Measurements from ENCODE around the gene PTPRS.

Gene PTPRS

DNA sequence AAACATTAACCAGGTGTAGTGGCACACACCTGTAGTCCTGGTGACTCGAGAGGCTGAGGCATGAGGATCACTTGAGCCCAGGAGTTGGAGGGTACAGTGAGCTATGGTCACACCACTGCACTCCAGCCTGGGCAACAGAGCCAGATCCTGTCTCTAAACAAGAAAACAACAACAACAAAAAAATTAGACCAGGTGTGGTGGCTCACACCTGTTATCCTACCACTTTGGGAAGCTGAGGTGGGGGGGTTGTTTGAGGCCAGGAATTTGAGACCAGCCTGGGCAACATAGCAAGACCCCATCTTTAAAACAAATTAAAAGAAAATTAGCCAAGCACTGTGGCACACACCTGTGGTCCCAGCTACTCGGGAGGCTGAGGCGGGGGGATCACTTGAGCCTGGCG, 20.8 kb upstream of the PTPRS start:
- no peak for DNase-seq (ENCODE audit: low spot score)
- no peaks in the 10 kb centered on the region for H3K27me3 Mint-ChIP-seq (ENCODE audit: low read depth)
- H3K27ac Mint-ChIP-seq: no peak overlapping the region
- H3K36me3 Mint-ChIP-seq (ENCODE audit: low read depth): no peaks in the 10 kb centered on the region
- no peak overlapping the region for H3K4me3 Mint-ChIP-seq
- H3K4me1 Mint-ChIP-seq (ENCODE audit: low read depth): no peaks in the 10 kb centered on the region
- no peaks in the 10 kb centered on the region for H3K9me3 Mint-ChIP-seq

DNA sequence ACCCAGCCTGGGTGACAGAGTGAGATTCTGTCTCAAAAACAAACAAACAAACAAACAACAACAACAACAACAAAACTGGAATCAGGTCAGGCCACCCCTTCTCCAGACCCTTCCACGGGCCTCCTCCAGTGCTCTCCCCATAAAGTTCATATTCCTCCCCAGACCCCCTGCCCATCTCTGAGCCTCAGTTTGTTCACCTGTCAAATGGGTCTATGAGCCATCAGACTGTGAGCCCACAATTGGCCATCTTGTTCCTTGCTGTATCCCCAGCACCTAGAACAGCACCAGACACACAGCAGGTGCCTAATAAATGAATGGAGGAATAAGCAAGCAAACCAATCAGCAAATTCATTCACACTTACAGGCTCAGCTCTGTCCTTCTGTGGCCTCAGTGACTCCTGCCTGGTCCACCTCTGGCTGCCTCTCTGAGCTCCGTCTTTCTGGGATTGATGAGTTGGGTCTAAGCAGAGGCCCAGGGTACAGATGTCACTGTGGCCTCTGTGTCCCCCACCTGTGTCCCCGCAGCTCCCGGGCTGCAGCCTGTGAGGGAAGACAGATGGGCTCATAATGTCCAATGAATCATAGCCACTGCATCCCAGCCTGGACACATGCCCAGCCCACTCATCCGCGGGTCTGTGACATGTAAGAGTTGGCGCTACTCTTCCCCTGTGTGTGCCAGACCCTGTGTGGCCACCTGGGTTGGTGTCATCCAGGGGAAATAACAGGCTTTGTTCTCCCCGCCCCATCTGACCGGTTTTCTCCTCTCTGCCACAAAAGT, 19.6 kb upstream of the PTPRS start:
- Mint-ChIP-seq H3K4me1 (ENCODE audit: low read depth) (no peaks in the 10 kb centered on the region), H3K36me3 (ENCODE audit: low read depth) (no peaks in the 10 kb centered on the region), H3K27ac (no peak overlapping the region), H3K9me3 (no peaks in the 10 kb centered on the region), H3K4me3 (no peak overlapping the region), H3K27me3 (ENCODE audit: low read depth) (no peaks in the 10 kb centered on the region)
- DNase-seq (ENCODE audit: low spot score): no peak

DNA sequence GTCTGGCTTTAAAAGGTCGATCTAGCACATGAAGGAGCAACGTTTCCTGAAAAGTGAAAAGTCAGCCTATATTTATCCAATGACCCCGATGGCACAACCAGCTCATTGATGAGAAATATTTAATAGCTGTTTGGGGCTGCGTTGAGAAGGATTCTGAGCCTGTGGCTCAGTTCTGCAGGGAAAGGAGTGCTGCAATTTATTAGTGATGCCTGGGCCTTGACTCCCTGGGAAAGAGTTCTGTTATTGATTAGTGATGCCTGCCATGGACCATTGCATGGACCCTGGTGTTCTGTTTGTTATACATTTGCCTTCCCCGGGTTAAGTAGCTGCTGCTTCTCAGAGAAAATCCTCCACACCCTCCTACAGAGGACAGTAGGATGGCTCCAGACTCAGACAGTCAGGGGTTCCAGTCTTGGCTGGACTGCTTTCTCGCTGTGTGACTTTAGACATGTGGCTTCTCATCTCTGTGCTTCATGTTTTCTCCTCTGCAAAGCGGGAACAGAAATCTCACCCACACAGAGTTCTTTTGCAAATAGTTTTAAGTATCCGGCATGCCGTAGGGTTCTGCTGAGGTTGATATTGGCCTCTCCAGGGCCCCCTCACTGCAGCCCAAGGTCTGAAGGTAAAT, 17.7 kb upstream of the PTPRS start:
- H3K4me3 Mint-ChIP-seq: no peak overlapping the region
- no peaks in the 10 kb centered on the region for H3K9me3 Mint-ChIP-seq
- no peak for DNase-seq (ENCODE audit: low spot score)

DNA sequence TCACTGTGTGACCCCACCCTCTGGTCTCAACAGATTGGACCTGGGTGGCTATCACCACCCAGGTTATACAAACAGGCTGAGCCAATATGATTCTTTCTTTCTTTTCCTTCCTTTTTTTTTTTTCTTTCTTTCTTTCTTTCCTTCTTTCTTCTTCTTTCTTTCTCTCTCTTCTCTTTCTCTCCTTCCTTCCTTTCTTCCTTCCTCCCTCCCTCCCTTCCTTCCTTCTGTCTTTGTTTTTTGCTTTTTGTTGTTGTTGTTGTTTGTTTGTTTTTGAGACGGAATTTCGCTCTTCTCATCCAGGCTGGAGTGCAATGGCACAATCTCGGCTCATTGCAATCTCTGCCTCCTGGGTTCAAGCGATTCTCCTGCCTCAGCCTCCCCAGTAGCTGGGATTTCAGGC, 17.0 kb upstream of the PTPRS start:
- Mint-ChIP-seq H3K9me3 (no peaks in the 10 kb centered on the region), H3K4me3 (no peak overlapping the region), H3K27ac (no peak overlapping the region), H3K27me3 (ENCODE audit: low read depth) (no peaks in the 10 kb centered on the region), H3K4me1 (ENCODE audit: low read depth) (no peaks in the 10 kb centered on the region), H3K36me3 (ENCODE audit: low read depth) (no peaks in the 10 kb centered on the region)
- no peak for DNase-seq (ENCODE audit: low spot score)

More for the DNA sequence above, 17.7 kb upstream of the PTPRS start:
- Mint-ChIP-seq H3K4me1 (ENCODE audit: low read depth) (no peaks in the 10 kb centered on the region), H3K36me3 (ENCODE audit: low read depth) (no peaks in the 10 kb centered on the region), H3K27me3 (ENCODE audit: low read depth) (no peaks in the 10 kb centered on the region), H3K27ac (no peak overlapping the region)

DNA sequence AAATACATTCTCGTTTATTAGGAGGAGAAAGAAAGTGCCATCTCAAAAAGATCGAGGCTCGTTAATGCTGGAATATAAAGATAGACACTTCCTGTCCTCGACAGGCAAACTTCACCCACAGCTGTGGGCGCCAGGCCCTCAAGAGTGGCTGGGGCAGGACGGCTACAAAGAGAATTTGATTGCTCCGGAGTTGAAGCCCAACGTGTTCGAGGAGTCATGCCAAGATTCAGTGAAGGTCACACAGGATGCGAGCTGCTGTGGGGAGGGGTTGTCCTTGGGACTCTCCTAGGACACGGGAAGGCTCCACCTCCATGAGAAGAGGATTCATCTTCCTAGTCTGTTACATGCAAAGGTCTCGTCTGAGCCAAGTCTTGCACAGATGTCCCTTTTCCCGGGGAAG, 16.3 kb upstream of the PTPRS start:
- DNase-seq (ENCODE audit: low spot score): no peak
- H3K27ac Mint-ChIP-seq: no peak overlapping the region
- no peaks in the 10 kb centered on the region for H3K4me1 Mint-ChIP-seq (ENCODE audit: low read depth)
- no peaks in the 10 kb centered on the region for H3K36me3 Mint-ChIP-seq (ENCODE audit: low read depth)
- H3K9me3 Mint-ChIP-seq: no peaks in the 10 kb centered on the region
- no peak overlapping the region for H3K4me3 Mint-ChIP-seq
- no peaks in the 10 kb centered on the region for H3K27me3 Mint-ChIP-seq (ENCODE audit: low read depth)

DNA sequence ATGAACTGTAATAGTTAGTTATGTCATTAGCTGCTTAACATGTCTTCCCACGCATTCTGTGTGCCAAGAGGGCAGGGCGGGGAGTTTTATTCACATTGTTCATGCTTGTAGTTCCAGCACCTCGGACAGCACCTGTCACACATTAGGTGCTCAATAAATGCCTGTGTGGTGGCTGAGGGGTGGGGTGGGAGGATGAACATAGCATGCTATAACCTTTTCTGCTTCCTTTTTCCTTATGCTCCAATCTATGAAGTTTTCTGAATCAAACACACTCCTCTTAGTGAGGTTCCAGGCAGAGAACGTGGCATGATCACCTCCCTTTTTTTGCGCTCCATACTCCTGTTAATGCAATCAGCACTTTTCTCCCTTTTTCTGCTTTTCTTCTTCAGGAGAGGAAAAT, 15.8 kb upstream of the PTPRS start:
- no peaks in the 10 kb centered on the region for H3K27me3 Mint-ChIP-seq (ENCODE audit: low read depth)
- H3K27ac Mint-ChIP-seq: no peak overlapping the region

DNA sequence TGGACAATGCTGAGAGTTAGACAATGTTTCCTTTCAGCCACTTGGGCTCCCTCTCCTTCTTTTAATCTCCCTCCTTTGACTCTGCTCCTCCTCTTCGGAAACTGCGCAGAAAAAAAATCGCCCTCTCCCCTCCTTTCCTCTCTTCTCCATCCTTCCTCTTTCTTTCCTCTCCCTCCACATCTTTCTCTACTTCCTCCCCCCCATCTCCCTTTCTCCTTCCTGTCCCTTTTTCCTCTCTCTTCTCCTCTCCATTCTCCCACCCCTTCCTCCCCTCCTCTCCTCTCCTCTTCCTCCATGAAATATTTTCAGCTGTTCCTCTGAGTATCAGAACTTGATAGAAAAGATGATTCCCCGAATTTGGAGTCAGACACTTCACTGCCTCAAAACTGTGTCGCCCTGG, 15.1 kb upstream of the PTPRS start:
- Mint-ChIP-seq H3K27me3 (ENCODE audit: low read depth) (no peaks in the 10 kb centered on the region), H3K27ac (no peak overlapping the region), H3K36me3 (ENCODE audit: low read depth) (no peaks in the 10 kb centered on the region), H3K9me3 (no peaks in the 10 kb centered on the region), H3K4me1 (ENCODE audit: low read depth) (no peaks in the 10 kb centered on the region), H3K4me3 (no peak overlapping the region)
- no peak for DNase-seq (ENCODE audit: low spot score)

More for the DNA sequence above, 15.8 kb upstream of the PTPRS start:
- Mint-ChIP-seq H3K4me3 (no peak overlapping the region), H3K9me3 (no peaks in the 10 kb centered on the region), H3K36me3 (ENCODE audit: low read depth) (no peaks in the 10 kb centered on the region), H3K4me1 (ENCODE audit: low read depth) (no peaks in the 10 kb centered on the region)
- no peak for DNase-seq (ENCODE audit: low spot score)

DNA sequence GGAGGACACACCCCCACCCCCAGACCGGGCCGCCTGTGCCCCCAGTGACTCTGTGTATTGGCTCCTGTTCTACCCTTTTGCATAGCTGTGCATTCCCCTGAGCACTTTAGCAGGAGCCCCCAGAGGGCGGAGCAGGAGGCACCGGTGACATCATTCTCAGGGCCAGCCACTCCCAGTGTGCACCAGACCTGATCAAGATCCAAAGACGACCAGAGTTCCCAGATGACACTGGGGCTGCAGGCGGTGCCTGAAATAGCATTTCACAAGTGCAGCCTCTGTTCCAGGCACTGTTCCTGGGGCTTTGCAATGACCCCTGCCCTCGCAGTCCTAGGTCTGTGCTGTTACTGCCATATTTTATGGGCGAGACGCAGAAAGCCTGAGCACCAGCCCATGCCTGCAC, 14.5 kb upstream of the PTPRS start:
- H3K36me3 Mint-ChIP-seq (ENCODE audit: low read depth): no peaks in the 10 kb centered on the region
- no peaks in the 10 kb centered on the region for H3K4me1 Mint-ChIP-seq (ENCODE audit: low read depth)
- H3K4me3 Mint-ChIP-seq: no peak overlapping the region

DNA sequence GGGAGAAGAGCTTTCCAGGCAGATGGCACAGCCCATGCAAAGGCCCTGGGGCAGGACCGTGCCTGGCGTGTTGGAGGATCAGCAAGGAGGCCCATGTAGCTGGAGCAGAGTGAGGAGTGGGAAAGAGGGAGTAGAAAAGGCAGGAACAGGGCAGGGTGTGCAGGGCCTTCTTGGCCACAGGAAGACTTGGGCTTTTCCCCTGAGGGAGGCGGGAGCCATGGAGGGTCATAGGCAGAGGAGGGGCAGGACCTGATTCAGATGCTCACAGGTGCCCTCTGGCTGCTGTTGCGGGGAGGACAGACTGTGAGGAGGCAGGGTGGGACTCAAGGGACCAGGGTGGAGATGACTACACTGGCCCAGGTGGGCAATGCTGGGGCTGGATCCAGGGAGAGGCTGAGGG, 13.8 kb upstream of the PTPRS start:
- no peaks in the 10 kb centered on the region for H3K4me1 Mint-ChIP-seq (ENCODE audit: low read depth)
- H3K27ac Mint-ChIP-seq: no peak overlapping the region
- no peak overlapping the region for H3K4me3 Mint-ChIP-seq
- no peaks in the 10 kb centered on the region for H3K9me3 Mint-ChIP-seq
- no peaks in the 10 kb centered on the region for H3K36me3 Mint-ChIP-seq (ENCODE audit: low read depth)
- no peaks in the 10 kb centered on the region for H3K27me3 Mint-ChIP-seq (ENCODE audit: low read depth)
- DNase-seq (ENCODE audit: low spot score): no peak

More for the DNA sequence above, 14.5 kb upstream of the PTPRS start:
- no peaks in the 10 kb centered on the region for H3K9me3 Mint-ChIP-seq
- H3K27me3 Mint-ChIP-seq (ENCODE audit: low read depth): no peaks in the 10 kb centered on the region
- no peak overlapping the region for H3K27ac Mint-ChIP-seq
- DNase-seq (ENCODE audit: low spot score): no peak

DNA sequence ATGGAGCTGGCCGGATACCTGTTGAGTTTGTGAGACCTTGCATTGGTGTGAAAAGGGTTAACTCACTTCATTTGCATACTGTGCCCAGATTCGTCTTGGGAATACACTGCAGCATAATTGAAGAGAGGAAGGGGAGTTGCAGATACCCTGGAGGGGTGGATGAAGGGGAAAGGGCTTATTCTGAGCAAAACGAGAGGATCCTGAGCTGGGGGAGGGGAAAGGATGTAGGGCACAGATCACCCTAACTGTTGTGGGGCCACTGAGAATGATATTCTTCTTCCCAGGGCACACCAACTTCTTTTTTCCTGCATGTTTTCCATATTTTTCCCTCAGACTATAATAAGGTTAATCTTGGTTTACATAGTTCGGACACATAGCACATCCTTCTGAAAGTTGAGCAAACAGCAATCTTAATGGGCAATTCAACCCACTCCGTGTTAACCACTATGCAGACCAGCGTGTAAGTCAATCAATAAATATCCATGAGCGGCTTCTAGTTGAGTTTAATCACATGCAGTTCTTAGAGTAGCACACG, 11.7 kb upstream of the PTPRS start:
- Mint-ChIP-seq H3K36me3 (ENCODE audit: low read depth) (no peaks in the 10 kb centered on the region), H3K4me3 (no peak overlapping the region), H3K27me3 (ENCODE audit: low read depth) (no peaks in the 10 kb centered on the region), H3K4me1 (ENCODE audit: low read depth) (no peaks in the 10 kb centered on the region), H3K27ac (no peak overlapping the region), H3K9me3 (no peaks in the 10 kb centered on the region)
- no peak for DNase-seq (ENCODE audit: low spot score)

DNA sequence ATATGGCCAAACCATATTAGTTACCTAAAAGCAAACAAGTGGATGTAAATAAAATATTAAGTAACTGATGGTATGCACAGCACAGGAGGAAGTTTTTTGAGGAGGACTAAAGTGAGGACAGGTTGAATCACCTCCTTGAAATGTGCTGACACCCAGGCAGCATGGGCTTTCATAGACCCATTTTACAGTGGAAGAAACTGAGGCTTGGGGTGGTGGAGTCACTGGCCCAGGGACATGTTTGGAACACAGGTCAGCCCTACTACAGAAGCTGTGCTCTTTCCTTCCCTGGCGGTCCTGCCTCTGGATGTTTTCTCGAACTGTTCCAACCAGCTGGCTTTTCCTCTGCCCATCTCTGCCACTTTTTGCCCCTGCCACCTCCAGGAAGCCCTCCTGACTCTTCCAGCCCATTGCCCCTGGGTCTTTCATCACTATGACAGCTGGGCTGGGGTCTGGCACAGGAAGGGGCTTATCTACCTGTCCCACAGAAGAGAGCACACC, 11.2 kb upstream of the PTPRS start:
- Mint-ChIP-seq H3K4me3 (no peak overlapping the region), H3K27ac (no peak overlapping the region), H3K27me3 (ENCODE audit: low read depth) (no peaks in the 10 kb centered on the region), H3K9me3 (no peaks in the 10 kb centered on the region), H3K4me1 (ENCODE audit: low read depth) (no peaks in the 10 kb centered on the region), H3K36me3 (ENCODE audit: low read depth) (no peaks in the 10 kb centered on the region)
- DNase-seq (ENCODE audit: low spot score): no peak

DNA sequence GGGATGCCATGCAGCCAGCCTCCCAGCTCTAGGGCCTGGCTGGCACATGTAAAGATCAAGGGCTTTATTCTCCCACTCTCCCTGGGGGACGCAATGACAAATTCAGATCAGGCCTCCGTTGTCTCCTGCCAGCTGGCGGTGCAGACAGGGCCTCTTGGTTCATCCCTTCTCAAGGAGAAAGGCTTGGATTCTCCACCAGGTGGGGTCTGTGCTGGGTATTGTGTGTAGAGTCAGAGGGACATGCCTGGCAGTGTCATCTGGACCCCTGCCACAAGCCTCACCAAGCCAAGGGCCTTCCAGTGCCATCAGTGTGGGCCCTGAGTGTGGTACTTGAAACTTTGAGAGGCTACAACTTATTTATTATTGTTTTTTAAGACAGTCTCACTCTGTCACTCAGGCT, 8.4 kb upstream of the PTPRS start:
- DNase-seq (ENCODE audit: low spot score): no peak
- no peaks in the 10 kb centered on the region for H3K36me3 Mint-ChIP-seq (ENCODE audit: low read depth)
- no peaks in the 10 kb centered on the region for H3K27me3 Mint-ChIP-seq (ENCODE audit: low read depth)
- no peak overlapping the region for H3K4me3 Mint-ChIP-seq
- H3K4me1 Mint-ChIP-seq (ENCODE audit: low read depth): no peaks in the 10 kb centered on the region
- no peaks in the 10 kb centered on the region for H3K9me3 Mint-ChIP-seq
- no peak overlapping the region for H3K27ac Mint-ChIP-seq

DNA sequence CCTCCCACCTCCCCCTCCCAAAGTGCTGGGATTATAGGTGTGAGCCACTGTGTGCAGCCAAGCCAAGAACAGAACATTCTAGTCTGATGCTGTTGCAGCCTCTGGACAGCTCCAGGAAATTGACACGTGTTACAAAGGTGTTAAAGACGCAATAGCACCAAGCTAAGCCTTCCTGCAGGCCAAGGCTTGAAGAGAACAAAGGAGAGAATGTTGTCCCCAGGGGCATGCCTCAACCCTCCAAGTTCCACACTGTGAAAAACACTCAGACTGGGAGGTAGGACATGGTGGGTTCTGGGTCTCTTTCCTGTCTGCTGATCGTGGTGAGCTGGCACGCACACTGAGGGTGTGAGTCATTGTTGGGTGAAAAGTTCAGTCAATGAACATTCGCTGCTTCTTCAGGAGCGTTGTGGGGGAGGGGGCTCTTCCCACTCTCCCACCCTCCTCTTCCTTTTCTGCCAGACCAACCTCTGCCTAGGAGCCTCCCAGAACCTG, 5.3 kb upstream of the PTPRS start:
- Mint-ChIP-seq H3K4me1 (ENCODE audit: low read depth) (peaks cover 2% of the 10 kb centered on the region), H3K4me3 (no peak overlapping the region), H3K36me3 (ENCODE audit: low read depth) (no peaks in the 10 kb centered on the region), H3K27ac (no peak overlapping the region), H3K9me3 (no peaks in the 10 kb centered on the region), H3K27me3 (ENCODE audit: low read depth) (peaks cover 12% of the 10 kb centered on the region)
- no peak for DNase-seq (ENCODE audit: low spot score)

DNA sequence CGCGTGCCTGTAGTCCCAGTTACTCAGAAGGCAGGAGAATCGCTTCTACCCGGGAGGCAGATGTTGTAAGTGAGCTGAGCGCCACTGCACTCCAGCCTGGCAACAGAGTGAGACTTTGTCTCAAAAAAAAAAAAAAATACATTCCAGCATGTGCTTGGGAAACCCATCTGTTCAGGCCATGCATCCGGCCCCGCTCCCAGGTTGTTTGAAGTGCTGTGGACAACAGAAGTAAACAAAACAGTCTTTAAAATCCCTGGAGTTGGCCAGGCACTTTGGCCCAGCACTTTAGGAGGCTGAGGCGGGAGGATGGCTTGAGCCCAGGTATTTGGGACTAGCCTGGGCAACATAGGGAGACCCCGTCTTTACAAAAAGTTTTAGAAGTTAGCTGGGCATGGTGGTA, 3.2 kb upstream of the PTPRS start:
- Mint-ChIP-seq H3K4me3 (no peak overlapping the region), H3K9me3 (no peaks in the 10 kb centered on the region), H3K36me3 (ENCODE audit: low read depth) (no peaks in the 10 kb centered on the region), H3K4me1 (ENCODE audit: low read depth) (peaks cover 5% of the 10 kb centered on the region), H3K27ac (no peak overlapping the region), H3K27me3 (ENCODE audit: low read depth) (peaks cover 21% of the 10 kb centered on the region)
- no peak for DNase-seq (ENCODE audit: low spot score)

Measured in T-helper 2 cell treated with Interferon-gamma antibody and Interleukin-4, amounts not matched to agents 5 μg/mL and 100 μg/mL, for 36 hours (primary cell).